NCI-H748 treated with DMSO at 0.1 percent for 48 hours (cell line): ENCODE results near the gene LINGO1.

ENCODE experiments used
- DNase-seq: peaks from one replicate; lab custom pipeline; 2025; lab: John Stamatoyannopoulos, UW

The LINGO1 gene

DNA sequence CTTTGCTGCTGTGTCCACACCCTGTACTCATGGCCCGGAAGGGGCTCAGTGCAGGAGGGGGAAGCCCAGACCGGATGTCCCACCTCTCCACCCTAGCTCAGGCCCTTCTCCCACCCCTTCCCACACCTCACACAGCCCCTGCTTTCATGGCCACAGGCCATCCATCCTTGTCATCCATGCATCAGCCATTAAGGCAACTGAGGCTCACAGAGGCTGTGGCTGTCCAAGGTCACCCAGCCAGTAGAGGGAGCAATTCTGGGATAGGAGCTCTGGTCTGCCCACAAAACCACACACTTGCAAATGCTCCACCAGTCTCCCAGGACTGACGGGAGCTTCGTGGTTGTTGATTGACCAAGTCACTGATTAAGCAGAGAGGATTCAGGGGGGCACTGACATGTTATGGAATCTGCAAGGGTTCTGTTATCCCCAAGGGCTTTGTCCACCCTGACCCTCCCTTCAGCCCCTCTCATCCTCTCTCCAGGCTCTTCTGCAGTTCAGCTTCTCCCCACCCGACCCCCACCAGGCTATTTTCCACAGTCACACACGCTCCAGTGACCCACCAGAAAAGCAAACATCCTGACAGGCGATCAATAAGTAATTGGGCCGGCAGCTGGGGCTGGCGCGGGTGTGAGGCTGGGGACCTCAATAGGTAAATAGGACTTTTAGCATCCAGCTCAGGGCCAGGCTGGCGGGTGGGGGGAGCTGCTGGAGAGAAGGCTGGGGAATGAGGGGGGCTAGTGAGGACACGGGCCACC is 15.1 kb downstream of the LINGO1 start:
- no peak for DNase-seq

DNA sequence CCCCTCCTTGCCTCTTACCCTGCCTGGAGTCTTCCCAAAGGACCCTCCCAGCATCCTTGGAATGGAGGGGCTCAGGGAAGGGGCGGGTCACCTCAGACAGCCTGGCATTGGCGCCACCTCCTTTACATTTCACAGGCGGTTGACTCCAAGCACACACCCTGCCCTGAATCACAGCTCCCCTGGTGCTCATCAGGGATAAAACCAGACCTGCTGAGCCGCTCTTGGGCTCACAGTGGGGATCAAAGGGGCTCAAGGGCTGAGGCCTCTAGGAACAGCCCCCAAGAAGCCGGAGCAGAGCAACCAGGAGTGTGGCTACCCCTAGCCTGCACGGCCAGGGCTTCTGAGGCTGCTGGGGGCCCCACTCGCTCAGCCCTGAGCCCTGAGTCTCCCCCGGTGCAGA is 16.6 kb downstream of the LINGO1 start:
- DNase-seq, result no peak

DNA sequence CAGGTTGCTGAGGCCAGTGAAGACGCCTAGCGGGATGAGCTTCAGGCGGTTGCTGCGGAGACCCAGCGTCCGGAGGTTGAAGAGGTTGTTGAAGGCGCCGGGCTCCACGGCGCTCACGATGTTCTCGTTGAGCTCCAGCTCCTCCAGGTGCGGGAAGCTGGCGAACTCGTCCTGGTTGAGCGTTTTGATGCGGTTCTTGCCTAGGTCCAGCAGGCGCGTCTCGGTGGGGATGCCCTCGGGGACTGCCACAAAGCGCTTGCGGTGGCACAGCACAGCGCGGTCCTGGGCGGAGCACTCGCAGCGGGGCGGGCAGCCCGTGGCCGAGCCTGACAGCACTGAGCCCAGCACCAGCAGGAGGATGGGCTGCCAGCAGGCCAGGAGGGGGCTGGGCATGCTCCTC is 17.2 kb downstream of the LINGO1 start:
- no peak for DNase-seq

DNA sequence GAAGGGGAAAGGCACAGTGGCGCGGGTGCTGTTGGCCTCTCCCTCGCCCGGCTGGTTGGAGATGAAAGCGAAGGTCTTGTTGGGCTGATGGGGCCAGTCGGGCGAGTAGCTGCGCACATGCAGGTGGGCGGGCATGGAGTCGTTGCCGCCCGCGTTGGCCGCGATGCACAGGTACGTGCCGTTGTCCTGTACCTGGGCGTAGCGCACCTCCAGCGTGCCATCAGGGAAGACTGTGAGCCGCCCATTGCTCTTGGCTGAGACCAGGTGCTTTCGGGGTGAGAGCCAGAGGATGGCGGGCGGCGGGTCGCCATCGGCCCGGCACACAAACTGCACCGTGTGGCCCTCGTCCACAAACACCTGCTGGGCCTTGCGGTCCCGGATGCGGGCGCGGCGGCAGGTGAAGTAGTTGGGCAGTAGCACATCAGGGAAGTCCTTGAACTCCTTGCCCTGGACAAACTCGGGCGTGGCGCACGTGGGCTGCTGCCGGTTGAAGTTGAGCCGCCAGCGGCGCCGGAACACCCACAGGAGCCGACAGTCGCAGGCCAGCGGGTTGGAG is 18.4 kb downstream of the LINGO1 start:
- DNase-seq, result no peak

DNA sequence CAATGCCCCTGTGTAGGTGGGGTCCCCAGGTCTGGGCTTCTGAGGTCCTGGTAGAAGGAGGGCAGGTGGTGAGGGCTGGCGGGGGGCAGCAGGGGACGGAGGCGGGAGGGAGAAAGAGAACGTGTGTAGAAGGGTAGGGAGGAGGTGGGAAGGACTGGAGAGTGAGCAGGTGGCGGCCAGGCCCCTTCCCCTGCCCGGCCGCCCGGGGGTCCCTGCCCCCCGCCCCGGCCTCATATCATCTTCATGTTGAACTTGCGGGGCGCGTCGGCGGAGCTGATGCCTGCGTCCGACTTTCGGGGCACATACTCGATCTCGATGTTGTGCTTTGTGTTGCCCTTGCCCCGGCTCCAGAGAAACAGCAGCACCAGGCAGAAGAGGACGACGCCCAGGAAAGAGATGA is 18.9 kb downstream of the LINGO1 start:
- no peak for DNase-seq

DNA sequence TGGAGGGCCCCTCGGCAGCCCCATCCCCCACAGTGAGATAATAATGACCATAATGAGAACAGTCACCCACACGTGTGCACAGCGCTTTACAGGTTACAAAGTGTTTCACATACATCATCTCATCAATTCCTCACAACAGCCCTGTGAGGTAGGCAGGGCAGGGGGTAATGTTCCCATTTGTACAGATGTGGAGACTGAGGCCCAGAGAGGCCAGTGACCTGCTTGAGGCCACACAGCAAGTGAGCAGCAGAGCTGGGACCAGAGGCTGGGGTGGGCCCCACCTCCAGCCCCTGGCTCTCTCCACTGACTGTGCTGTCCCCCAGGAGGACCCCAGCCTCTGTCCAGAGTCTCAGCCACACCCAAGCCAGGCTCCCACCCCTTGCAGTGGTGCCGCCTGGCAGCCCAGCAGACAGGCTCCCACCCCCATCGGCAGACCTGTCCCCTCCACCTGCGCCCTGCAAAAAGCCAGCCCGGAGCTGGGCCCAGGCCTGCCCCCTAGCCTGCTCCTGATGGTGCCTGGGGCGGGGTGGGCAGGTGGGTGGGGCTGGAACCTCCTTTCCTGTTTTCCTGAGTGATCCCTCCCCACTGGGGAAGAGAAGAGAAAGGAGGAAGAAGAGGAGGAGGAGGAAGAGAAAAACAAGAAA is 19.6 kb downstream of the LINGO1 start:
- no peak for DNase-seq

DNA sequence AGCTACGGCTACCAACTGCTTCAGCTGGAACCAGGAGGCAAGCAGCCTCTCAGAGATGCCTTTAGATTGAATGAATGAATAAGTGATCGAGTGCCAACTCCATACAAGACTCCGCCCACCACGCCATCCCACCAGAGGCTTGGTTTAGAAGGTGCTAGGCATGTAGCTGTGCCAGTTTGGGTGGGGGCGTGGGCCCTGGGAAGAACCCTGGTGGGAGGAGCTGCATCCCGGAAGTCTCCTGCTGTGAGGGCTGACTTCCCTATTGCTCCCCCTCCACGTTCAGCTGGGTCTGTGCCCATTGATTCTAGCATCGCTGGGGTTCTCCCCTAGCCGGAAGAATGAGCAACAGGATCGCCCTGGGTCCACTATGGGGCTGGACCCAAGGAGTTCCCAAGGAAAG is 20.9 kb downstream of the LINGO1 start:
- DNase-seq, result no peak

DNA sequence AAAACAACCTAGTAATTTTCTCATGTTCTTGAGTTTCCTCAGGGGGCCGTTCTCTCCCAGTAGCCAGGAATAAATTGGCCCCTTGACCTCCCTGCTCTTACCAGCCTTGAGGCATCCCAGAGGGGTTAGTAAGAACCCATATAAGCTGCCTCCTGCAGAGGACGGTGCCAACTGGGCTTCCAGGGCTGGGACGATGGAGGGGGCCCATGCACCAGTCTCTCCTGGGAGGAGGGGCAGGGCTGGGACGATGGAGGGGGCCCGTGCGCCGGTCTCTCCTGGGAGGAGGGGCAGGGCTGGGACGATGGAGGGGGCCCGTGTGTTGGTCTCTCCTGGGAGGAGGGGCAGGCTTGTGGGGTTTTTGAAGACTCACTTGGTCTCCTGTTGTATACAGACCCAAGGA is 22.0 kb downstream of the LINGO1 start:
- DNase-seq, result no peak

DNA sequence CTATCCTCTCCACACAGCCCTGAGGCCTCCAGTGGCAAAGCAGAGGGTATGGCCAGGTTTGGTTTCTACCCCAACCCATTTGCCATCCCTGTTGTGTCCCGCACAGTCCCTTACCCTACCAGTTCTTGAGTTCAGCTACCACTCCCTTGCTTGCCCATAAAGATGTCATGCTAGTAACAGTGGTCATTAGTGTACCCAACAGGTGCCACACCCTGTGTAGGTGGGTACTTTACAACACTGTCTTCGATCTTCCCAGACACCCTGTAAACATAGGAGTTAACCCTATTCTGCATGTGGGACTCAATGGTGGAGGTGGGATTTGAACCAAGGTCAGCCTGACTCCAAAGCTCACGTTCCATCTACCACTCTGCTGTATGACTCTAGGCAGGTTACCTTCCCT is 23.2 kb downstream of the LINGO1 start:
- DNase-seq, result no peak

DNA sequence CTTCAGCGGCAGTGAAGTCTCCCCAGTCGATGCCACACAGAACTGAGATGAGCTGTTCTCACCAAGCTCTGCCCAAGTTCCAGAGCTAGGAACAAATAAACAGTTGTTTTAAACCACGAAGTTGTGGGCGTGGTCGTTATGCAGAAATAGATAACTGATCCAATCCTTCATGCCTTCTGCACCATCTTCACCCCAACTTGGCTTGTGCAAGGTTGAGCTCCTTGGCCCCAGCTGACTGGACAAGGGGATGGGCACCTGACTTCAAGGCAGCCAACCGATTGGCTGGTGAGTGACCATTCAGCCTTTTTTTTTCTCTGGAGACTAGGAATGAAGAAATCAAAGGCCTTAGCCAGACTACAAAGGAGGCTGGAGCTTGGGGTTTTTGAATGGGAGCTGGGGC is 23.9 kb downstream of the LINGO1 start:
- no peak for DNase-seq

DNA sequence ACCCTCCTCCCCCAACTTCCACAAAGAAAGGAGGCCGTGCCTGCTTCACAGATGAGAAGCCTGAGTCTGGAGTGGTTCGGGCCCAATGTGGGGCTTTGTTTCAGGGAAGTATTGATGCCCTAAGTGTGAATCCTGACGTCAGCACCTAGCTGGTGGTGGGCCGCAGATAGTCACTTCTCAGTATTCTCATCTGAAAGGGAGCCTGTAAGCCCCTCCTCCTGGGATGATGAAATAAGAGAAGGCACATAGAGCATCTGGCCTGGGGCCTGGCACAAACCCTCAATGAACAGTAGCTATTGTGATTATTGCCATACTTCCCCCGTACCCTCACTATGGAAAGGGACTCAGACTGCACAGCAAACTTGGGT is 24.8 kb downstream of the LINGO1 start:
- DNase-seq, result no peak

DNA sequence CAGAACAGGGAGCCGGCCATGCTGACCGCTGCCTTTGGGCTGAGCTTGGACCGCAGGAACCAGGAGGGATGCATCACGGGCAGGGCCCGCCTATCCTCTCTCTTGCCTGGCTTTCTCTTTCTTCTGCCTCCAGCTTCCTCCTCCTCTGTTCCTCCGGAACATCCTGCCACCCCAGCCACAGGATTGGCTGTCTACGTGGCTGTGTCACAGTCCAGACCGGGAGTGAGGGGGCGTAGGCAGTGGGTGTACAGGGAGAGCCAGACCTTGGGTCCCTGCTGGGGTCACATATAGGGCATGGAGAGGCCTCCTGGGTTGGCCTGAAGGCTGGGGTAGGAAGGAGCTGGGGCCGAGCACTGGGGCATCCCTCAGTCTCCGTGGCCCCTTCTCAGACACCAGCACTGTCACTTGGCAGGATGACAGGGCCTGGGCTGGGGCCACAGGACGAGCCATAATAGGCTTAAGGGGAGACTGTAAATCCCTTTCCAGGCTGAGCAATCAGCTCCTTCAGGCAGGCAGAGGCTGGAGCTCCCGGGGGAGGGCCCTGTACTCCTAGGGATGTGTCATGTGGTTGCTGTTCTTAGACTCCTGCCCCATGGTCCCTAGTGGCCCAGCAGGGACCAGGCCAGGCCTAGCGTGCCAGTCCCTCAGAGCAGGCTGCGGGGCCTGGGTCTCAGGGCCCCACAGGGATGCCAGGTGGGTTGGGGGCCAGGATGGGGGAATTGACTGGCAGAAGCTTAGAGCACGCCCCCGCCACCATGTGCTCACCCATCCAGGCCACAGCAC is 25.4 kb downstream of the LINGO1 start:
- no peak for DNase-seq

DNA sequence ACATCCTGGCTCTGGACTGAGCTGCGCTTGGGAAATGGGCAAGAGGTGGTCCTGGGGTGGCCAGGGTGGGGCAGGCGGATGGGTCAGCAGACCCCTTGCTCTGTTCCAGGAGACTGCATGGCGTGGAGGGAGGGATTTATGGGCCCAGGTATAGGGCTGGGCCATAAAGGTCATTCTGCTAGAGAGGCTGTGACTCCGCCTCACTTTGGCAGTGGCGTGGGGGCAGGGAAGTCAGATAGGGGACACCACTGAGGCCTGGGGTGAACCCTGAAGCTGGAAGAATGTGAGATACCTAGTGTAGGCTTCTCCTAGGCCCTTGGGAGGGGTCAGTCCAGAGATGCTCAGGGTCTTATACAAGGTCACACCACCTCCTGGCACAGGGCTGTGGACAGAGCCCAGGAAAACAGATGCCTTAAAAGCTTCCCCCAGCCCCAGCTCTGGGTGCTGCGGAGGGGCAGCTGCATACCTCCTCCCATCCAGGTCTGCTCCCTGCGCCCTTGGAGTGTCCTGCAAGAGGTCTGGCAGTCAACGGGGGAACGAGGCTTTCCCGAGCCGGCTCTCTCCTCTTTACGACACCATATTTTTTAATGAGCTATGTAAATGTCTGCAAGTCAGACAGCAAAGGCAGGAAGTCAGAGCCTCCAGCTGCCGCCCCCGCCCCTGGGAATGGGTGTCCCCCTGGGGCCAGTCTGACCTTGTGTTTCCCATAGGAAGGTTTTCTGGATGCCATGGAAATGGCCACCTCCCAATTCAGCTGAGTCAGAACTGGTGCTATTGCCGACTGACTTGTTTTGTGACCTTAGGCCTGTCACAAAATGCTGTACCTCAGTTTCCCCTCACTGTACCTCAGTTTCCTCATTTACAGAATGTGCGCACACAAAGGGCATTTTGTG is 26.3 kb downstream of the LINGO1 start:
- no peak for DNase-seq

DNA sequence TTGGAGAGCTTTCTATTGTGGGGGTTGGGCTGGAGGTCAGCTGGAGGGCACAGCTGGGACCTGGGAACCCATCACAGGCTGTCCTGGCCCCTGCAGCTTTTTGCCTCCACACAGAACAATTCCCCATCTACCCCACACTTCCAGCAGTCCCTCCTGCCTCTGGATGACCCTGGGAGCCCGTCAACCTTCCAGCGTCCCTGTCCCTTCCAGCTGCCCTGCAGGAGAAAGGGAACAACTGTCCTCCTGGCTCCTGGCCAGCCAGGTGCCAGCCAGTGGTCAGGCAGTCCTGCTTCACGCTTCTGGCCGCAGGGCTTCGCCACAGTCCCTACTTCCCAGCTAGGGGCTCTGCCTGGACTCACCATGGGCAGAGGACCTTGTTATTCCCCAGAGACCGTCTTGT is 27.2 kb downstream of the LINGO1 start:
- no peak for DNase-seq

DNA sequence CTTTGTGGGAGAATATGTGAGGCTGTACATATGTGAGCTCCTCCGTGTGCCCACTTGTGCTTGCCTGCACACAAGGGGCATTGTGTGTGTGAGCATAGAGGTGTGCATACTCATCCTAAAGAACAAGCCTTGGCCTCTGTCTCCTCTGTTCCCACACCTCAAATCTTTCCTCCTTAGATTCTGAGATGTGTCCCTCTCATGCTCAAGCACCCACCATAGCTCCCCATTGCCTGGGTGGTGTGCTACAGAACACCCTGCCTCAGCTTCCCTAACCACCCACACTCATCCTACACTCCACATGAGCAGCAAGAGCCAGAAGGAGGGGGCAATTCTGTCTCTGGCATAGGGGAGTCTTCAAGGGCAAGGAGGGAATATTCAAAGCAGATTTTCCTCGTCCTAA is 27.7 kb downstream of the LINGO1 start:
- DNase-seq, result no peak

DNA sequence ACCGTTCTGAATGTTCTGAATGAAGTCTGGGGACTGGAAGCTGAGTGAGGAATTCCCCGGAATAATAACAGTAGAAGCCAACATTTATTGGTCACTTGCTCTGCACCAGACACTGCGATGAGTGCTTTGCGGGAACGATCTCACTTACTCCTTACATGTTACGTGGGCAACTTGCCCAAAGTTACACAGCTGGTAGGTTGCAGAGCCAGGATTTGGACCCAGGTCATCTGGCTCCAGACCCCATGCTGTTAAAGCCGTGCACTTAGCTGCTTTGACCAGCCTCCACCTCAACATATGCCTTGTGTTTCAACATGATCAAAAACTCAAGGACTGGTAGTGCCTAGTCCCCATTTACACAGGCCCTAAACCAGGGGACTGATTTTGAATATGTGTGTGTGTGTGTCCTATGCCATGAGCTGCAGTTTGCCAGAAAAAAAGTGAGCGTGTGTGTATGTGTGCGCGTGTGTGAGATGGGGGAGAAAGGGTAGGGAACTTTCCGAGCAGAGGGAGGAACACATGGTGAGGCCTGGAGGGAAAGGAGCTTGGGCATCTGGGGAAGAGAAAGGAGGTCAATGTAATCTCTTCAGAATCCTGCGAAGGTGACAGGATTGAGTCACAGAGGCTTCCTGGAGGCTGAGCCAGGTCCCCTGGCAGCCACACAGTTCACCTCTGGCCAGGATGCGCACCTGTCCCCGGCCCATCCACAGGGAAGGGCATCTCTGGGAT is 28.9 kb downstream of the LINGO1 start:
- no peak for DNase-seq

DNA sequence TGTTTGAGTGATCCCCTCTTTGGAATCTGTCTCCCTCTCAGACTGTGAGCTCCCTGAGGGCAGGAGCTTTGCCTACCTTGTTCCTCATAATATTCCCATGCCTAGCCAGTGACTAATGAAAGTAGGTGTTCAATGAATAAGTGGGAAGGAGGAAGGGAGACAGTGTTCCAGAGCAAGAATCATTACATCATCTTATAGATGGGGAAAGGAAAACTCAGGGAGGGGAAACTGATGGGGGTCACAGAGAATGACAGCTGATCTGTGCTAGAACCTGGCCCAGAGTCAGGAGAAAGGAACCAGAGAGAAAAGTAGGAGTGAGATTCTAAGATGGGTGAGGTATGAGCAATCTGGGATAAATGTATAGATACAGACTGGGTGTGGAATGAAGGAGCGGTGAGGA is 29.9 kb downstream of the LINGO1 start:
- DNase-seq, result no peak

DNA sequence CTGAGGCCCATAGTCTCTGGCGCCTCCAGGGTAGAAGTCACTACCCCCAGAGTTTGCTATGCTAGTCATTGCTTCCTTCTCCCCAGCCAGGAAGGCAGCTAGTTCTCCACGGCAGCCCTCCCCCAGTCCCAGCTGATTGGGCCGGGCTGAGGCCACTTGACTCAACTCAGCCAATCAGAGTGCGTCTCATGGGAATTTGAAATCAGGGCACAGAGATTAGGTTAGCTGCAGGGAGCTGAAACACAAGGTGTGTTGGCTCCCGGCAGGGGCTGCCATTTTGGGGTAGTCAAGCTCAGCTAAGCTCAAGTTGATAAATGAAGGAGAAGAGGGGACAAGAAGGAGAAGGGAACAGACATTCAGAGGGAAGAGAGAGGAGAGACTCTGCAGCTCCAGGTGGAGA is 32.8 kb downstream of the LINGO1 start:
- no peak for DNase-seq

DNA sequence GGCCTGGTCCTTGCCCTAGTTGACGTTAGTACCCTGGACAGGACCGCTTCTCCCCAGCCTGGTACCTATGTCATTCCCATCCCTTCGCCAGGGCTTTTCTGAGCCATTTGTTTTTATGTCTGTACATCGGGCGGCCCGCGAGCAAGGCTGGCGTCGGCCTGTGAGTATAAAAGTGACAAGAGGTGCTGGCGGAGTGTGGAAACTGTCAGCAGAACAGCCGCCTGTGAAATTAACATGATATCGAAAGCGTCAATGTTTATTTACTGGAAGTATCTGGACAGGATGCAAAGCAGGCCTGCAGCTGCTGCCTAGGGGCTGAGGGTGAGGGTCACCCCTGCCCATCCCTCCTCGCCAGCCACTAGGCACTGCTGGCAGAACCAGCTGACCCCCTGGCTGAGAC is 33.4 kb downstream of the LINGO1 start:
- DNase-seq, result no peak

DNA sequence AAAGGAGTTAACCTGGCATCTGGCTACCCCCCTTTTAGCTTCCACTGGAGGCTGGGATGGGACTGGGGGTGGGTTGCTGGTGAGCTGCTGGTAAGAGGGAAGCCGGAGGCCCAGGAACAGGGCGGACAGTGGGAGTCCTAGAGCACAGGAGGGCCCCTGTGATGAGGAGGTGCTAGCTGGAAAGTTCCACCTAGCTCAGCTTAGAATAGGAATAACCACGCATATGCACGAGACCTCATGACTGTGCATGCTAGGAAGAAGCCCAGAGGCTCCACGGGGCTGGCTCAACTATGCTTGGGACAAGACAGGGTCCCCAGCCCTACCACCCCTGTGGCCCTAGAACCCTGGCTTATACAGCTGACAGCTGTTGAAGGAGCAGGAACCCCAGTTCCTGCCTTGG is 34.1 kb downstream of the LINGO1 start:
- DNase-seq, result no peak

DNA sequence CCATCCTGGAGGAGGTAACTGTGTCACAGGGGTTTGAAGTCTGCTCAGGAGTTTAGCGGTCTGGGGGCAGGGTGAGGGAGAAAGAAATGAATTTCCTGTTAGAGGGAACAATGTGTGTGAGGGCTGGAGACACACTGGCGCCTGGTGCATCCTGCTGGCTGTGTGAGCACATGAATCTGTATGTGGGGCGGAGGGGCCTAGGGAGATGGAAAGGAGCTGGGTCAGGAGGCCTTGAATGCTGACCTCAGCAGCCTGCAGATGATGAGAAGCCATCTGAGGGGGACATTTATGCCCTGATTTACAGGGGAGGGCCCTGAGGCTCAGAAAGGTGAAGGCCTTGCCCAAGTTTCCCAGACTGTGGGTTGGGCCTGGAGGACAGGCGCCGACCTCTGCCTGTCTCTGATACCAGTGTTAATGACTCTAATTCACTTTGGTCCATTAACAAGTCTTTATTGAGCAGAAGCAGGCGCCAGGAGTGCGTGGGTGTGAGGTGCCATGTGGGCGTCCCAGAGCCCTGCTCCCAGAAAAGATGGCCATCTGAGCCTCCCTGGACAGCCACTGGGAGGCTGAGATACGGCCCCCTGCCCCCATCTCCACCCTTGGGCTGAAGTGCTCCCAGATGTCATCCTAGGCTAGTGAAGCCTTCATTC is 34.8 kb downstream of the LINGO1 start:
- DNase-seq, result no peak
